ENCODE measurements around the gene PROSER2. TPM values are rescaled to one million over a fixed set of nuclear protein-coding genes. Genes with fewer than 3 reads are reported as not detected.

The PROSER2 gene
- polyA plus RNA-seq, 1 donor (not counting 4 experiments of a cell fraction or from before 2014, with no cell fraction given): 10.2 TPM

GRCh38 chr10:11866199-11866925, 43.2 kb downstream of the PROSER2 start:
- peaks cover 24% of the 10 kb centered on the region for H3K79me2 ChIP-seq (ENCODE audit: control insufficient read depth, insufficient read depth, low read length)
- no peaks in the 10 kb centered on the region for H3K9me3 ChIP-seq (ENCODE audit: control insufficient read depth, low read depth, low read length)
- no peak overlapping the region for H3K9ac ChIP-seq (ENCODE audit: control insufficient read depth, extremely low read depth, insufficient read depth, low read length)
- H3K9me1 ChIP-seq (ENCODE audit: control insufficient read depth, extremely low read depth, insufficient read depth, low read length): no peaks in the 10 kb centered on the region
- no peaks in the 10 kb centered on the region for H4K20me1 ChIP-seq (ENCODE audit: control insufficient read depth, extremely low read depth, insufficient read depth, low read length)
- H3K36me3 ChIP-seq (ENCODE audit: control insufficient read depth in 2 of 2, extremely low read depth in 1 of 2, insufficient read depth in 2 of 2, low read length in 2 of 2): peaks cover 9 to 20% of the 10 kb centered on the region in 2 experiments
- no peak overlapping the region for H3K4me3 ChIP-seq (ENCODE audit: control insufficient read depth in 2 of 3, extremely low read depth in 1 of 3, insufficient read depth in 2 of 3, low read depth in 1 of 3, low read length in 3 of 3)
- FAIRE-seq (no peak), DNase-seq (ENCODE audit: low read depth, low spot score) (no peak)
- H3K4me1 ChIP-seq (ENCODE audit: control insufficient read depth, extremely low read depth, insufficient read depth, low read length): peaks cover 18% of the 10 kb centered on the region
- no peak overlapping the region for H3K4me2 ChIP-seq (ENCODE audit: control insufficient read depth, extremely low read depth, insufficient read depth, low read depth, low read length)
- TF ChIP-seq EZH2 (IDR thresholded peaks at IDR 0.05; ENCODE audit: low read length): no peak
- TF ChIP-seq, protein P1, sequence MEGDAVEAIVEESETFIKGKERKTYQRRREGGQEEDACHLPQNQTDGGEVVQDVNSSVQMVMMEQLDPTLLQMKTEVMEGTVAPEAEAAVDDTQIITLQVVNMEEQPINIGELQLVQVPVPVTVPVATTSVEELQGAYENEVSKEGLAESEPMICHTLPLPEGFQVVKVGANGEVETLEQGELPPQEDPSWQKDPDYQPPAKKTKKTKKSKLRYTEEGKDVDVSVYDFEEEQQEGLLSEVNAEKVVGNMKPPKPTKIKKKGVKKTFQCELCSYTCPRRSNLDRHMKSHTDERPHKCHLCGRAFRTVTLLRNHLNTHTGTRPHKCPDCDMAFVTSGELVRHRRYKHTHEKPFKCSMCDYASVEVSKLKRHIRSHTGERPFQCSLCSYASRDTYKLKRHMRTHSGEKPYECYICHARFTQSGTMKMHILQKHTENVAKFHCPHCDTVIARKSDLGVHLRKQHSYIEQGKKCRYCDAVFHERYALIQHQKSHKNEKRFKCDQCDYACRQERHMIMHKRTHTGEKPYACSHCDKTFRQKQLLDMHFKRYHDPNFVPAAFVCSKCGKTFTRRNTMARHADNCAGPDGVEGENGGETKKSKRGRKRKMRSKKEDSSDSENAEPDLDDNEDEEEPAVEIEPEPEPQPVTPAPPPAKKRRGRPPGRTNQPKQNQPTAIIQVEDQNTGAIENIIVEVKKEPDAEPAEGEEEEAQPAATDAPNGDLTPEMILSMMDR (optimal IDR thresholded peaks at IDR 0.05 in 1 of 3, IDR thresholded peaks at IDR 0.05 in 1 of 3, conservative IDR thresholded peaks at IDR 0.05 in 1 of 3; ENCODE audit: extremely low read depth in 1 of 3, insufficient read depth in 2 of 3, low read length in 3 of 3): no peak
- H3K27me3 ChIP-seq (ENCODE audit: control insufficient read depth, extremely low read depth, insufficient read depth, low read length): no peaks in the 10 kb centered on the region
- no peak overlapping the region for H3K27ac ChIP-seq (ENCODE audit: control insufficient read depth, insufficient read depth, low read length)
- no peak overlapping the region for H2AFZ ChIP-seq (ENCODE audit: control insufficient read depth, low read length)
- dilution Hi-C loops (cut with MboI; ENCODE audit: extremely low pct_ligation_motif_present, low sequenced_read_pairs): no loop called here

- Histone ChIP-seq H3K4me3 (ENCODE audit: control insufficient read depth in 2 of 3, extremely low read depth in 1 of 3, insufficient read depth in 2 of 3, low read depth in 1 of 3, low read length in 3 of 3) (no peak overlapping the region), H3K27me3 (ENCODE audit: control insufficient read depth, extremely low read depth, insufficient read depth, low read length) (no peaks in the 10 kb centered on the region), H3K4me2 (ENCODE audit: control insufficient read depth, extremely low read depth, insufficient read depth, low read depth, low read length) (no peak overlapping the region), H3K79me2 (ENCODE audit: control insufficient read depth, insufficient read depth, low read length) (peaks cover 6% of the 10 kb centered on the region), H3K36me3 (ENCODE audit: control insufficient read depth in 2 of 2, extremely low read depth in 1 of 2, insufficient read depth in 2 of 2, low read length in 2 of 2) (peaks cover 0 to 14% of the 10 kb centered on the region in 2 experiments), H3K27ac (ENCODE audit: control insufficient read depth, insufficient read depth, low read length) (no peak overlapping the region), H4K20me1 (ENCODE audit: control insufficient read depth, extremely low read depth, insufficient read depth, low read length) (no peaks in the 10 kb centered on the region), H3K9me3 (ENCODE audit: control insufficient read depth, low read depth, low read length) (no peaks in the 10 kb centered on the region), H3K4me1 (ENCODE audit: control insufficient read depth, extremely low read depth, insufficient read depth, low read length) (peaks cover 25% of the 10 kb centered on the region), H2AFZ (ENCODE audit: control insufficient read depth, low read length) (no peak overlapping the region), H3K9me1 (ENCODE audit: control insufficient read depth, extremely low read depth, insufficient read depth, low read length) (no peaks in the 10 kb centered on the region), H3K9ac (ENCODE audit: control insufficient read depth, extremely low read depth, insufficient read depth, low read length) (no peak overlapping the region)
- DNase-seq (ENCODE audit: low read depth, low spot score) (no peak), FAIRE-seq (no peak)
- TF ChIP-seq EZH2 (IDR thresholded peaks at IDR 0.05; ENCODE audit: low read length): no peak
- TF ChIP-seq, protein P1 (optimal IDR thresholded peaks at IDR 0.05 in 1 of 3, IDR thresholded peaks at IDR 0.05 in 1 of 3, conservative IDR thresholded peaks at IDR 0.05 in 1 of 3; ENCODE audit: extremely low read depth in 1 of 3, insufficient read depth in 2 of 3, low read length in 3 of 3): no peak
- dilution Hi-C loops (cut with MboI; ENCODE audit: extremely low pct_ligation_motif_present, low sequenced_read_pairs): no loop called here
Measured at GRCh38 chr10:11869219-11869618, 46.1 kb downstream of the PROSER2 start.
